Measurements from ENCODE around the gene TMUB1.

TMUB1 gene

GRCh38 chr7:151091003-151091402 lies 7.7 kb upstream of the TMUB1 start:
- no peak overlapping the region for H3K27ac ChIP-seq (ENCODE audit: low read depth in 2 of 2, low read length in 2 of 2)

GRCh38 chr7:151089893-151090730 lies 6.8 kb upstream of the TMUB1 start:
- Histone ChIP-seq H3K27ac (ENCODE audit: low read depth in 2 of 2, low read length in 2 of 2) (peak overlapping the region; percentile 71 to 79), H3K9me3 (ENCODE audit: control insufficient read depth in 2 of 2, low read length in 2 of 2) (no peaks in the 10 kb centered on the region), H3K36me3 (ENCODE audit: control insufficient read depth in 2 of 2, insufficient read depth in 2 of 2, low read length in 2 of 2) (no peaks in the 10 kb centered on the region), H3K4me1 (ENCODE audit: control insufficient read depth in 2 of 2, insufficient read depth in 2 of 2, low read length in 2 of 2) (peaks cover 31 to 33% of the 10 kb centered on the region in 2 donors), H3K4me3 (ENCODE audit: low read length in 2 of 2) (no peak overlapping the region), H3K27me3 (ENCODE audit: control insufficient read depth in 2 of 2, insufficient read depth in 2 of 2, low read length in 2 of 2) (no peaks in the 10 kb centered on the region), H3K9ac (ENCODE audit: low read depth in 1 of 2, low read length in 2 of 2) (peak overlapping the region in 1 of 2 donors; percentile 34)

More at GRCh38 chr7:151091003-151091402, 7.7 kb upstream of the TMUB1 start:
- H3K9me3 ChIP-seq (ENCODE audit: control insufficient read depth in 2 of 2, low read length in 2 of 2), result no peaks in the 10 kb centered on the region
- H3K36me3 ChIP-seq (ENCODE audit: control insufficient read depth in 2 of 2, insufficient read depth in 2 of 2, low read length in 2 of 2), result no peaks in the 10 kb centered on the region
- no peak overlapping the region for H3K9ac ChIP-seq (ENCODE audit: low read depth in 1 of 2, low read length in 2 of 2)
- H3K4me1 ChIP-seq (ENCODE audit: control insufficient read depth in 2 of 2, insufficient read depth in 2 of 2, low read length in 2 of 2), result peaks cover 23 to 30% of the 10 kb centered on the region in 2 donors
- no peak overlapping the region for H3K4me3 ChIP-seq (ENCODE audit: low read length in 2 of 2)
- no peaks in the 10 kb centered on the region for H3K27me3 ChIP-seq (ENCODE audit: control insufficient read depth in 2 of 2, insufficient read depth in 2 of 2, low read length in 2 of 2)

- H3K27ac ChIP-seq (ENCODE audit: low read depth in 2 of 2, low read length in 2 of 2), result peak overlapping the region; percentile 71 to 79
- peak overlapping the region; percentile 73 to 83 for H3K4me3 ChIP-seq (ENCODE audit: low read length in 2 of 2)
These were observed 5.8 kb upstream of the TMUB1 start for GRCh38 chr7:151088856-151089699.

DNA sequence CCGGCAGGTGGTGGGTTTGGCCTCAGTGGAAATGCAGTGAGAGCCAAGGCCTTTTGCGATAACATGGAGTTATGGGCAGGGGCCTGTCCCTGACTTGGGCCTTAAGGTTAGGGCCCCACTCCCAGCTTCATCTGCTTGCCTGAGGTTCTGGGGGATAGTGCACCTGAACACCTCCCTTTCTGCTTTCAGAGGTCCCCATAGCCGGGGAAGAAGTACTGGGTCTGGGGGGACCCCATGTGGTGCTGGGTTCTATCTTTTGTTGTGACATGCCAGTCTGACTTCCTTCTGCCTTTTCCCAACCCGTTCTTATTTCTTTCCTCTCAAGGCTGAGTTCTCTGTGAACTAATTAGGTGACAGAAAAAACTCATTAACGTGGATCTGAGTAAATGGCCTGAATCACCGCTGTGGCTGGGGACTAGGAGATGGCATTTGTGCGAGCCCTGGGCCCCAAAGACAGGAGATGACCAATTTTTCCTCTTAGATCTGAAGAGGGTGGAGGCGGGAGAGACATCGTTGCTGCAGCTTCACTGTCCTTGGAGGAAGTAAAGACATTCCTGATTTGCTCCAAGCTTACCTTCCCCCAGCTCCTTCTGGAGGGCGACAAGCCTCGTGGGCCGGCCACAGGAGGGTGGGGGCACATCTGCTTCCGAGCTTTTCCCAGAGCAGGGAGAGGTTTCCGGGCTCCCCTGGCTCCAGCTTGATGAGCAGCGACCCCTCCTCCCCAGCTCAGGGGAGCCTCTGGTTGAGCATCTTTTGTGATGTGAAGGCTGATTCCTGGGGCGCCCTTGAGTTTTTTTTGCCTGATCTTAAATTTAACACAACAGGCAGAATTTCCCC lies 4.9 kb upstream of the TMUB1 start:
- H3K27me3 ChIP-seq (ENCODE audit: control insufficient read depth in 2 of 2, insufficient read depth in 2 of 2, low read length in 2 of 2), result no peaks in the 10 kb centered on the region
- H3K9me3 ChIP-seq (ENCODE audit: control insufficient read depth in 2 of 2, low read length in 2 of 2), result no peaks in the 10 kb centered on the region
- no peaks in the 10 kb centered on the region for H3K36me3 ChIP-seq (ENCODE audit: control insufficient read depth in 2 of 2, insufficient read depth in 2 of 2, low read length in 2 of 2)
- H3K27ac ChIP-seq (ENCODE audit: low read depth in 2 of 2, low read length in 2 of 2), result peak overlapping the region; percentile 71 to 79
- peaks cover 36 to 38% of the 10 kb centered on the region in 2 donors for H3K4me1 ChIP-seq (ENCODE audit: control insufficient read depth in 2 of 2, insufficient read depth in 2 of 2, low read length in 2 of 2)
- H3K4me3 ChIP-seq (ENCODE audit: low read length in 2 of 2), result peak overlapping the region; percentile 73 to 83
- H3K9ac ChIP-seq (ENCODE audit: low read depth in 1 of 2, low read length in 2 of 2), result peak overlapping the region; percentile 65 to 79

More at GRCh38 chr7:151088856-151089699, 5.8 kb upstream of the TMUB1 start:
- no peaks in the 10 kb centered on the region for H3K9me3 ChIP-seq (ENCODE audit: control insufficient read depth in 2 of 2, low read length in 2 of 2)
- H3K9ac ChIP-seq (ENCODE audit: low read depth in 1 of 2, low read length in 2 of 2), result peak overlapping the region; percentile 34 to 46
- no peaks in the 10 kb centered on the region for H3K27me3 ChIP-seq (ENCODE audit: control insufficient read depth in 2 of 2, insufficient read depth in 2 of 2, low read length in 2 of 2)
- H3K4me1 ChIP-seq (ENCODE audit: control insufficient read depth in 2 of 2, insufficient read depth in 2 of 2, low read length in 2 of 2), result peaks cover 31 to 33% of the 10 kb centered on the region in 2 donors
- H3K36me3 ChIP-seq (ENCODE audit: control insufficient read depth in 2 of 2, insufficient read depth in 2 of 2, low read length in 2 of 2), result no peaks in the 10 kb centered on the region

- H3K9me3 ChIP-seq (ENCODE audit: control insufficient read depth in 2 of 2, low read length in 2 of 2), result no peaks in the 10 kb centered on the region
- H3K27ac ChIP-seq (ENCODE audit: low read depth in 2 of 2, low read length in 2 of 2), result peak overlapping the region; percentile 71 to 79
- H3K9ac ChIP-seq (ENCODE audit: low read depth in 1 of 2, low read length in 2 of 2), result peak overlapping the region; percentile 65 to 79
- H3K4me3 ChIP-seq (ENCODE audit: low read length in 2 of 2), result peak overlapping the region; percentile 73 to 83
- no peaks in the 10 kb centered on the region for H3K36me3 ChIP-seq (ENCODE audit: control insufficient read depth in 2 of 2, insufficient read depth in 2 of 2, low read length in 2 of 2)
- peaks cover 39 to 42% of the 10 kb centered on the region in 2 donors for H3K4me1 ChIP-seq (ENCODE audit: control insufficient read depth in 2 of 2, insufficient read depth in 2 of 2, low read length in 2 of 2)
- no peaks in the 10 kb centered on the region for H3K27me3 ChIP-seq (ENCODE audit: control insufficient read depth in 2 of 2, insufficient read depth in 2 of 2, low read length in 2 of 2)
These were observed 4.1 kb upstream of the TMUB1 start for GRCh38 chr7:151087245-151088018.

DNA sequence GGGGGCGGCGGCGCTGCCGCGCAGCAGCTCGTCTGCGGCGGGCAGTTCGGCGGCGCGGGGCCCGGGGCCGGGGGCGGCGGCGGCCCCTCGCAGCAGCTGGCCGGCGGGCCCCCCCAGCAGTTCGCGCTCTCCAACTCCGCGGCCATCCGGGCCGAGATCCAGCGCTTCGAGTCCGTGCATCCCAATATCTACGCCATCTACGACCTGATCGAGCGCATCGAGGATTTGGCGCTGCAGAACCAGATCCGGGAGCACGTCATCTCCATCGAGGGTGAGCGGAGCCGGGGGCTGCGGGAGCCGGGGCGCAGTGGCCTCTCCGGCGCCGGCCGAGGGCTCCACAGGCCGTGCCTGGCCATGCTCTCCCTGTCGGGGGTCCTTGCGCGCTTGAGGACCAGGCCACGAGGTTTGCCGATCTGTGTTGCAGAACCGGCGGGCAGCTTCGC lies 3.5 kb upstream of the TMUB1 start:
- no peaks in the 10 kb centered on the region for H3K9me3 ChIP-seq (ENCODE audit: control insufficient read depth in 2 of 2, low read length in 2 of 2)
- no peaks in the 10 kb centered on the region for H3K36me3 ChIP-seq (ENCODE audit: control insufficient read depth in 2 of 2, insufficient read depth in 2 of 2, low read length in 2 of 2)
- peak overlapping the region; percentile 71 to 79 for H3K27ac ChIP-seq (ENCODE audit: low read depth in 2 of 2, low read length in 2 of 2)
- H3K27me3 ChIP-seq (ENCODE audit: control insufficient read depth in 2 of 2, insufficient read depth in 2 of 2, low read length in 2 of 2), result no peaks in the 10 kb centered on the region
- peak overlapping the region; percentile 73 to 83 for H3K4me3 ChIP-seq (ENCODE audit: low read length in 2 of 2)
- peak overlapping the region; percentile 65 to 79 for H3K9ac ChIP-seq (ENCODE audit: low read depth in 1 of 2, low read length in 2 of 2)
- H3K4me1 ChIP-seq (ENCODE audit: control insufficient read depth in 2 of 2, insufficient read depth in 2 of 2, low read length in 2 of 2), result peaks cover 45 to 46% of the 10 kb centered on the region in 2 donors

- peak within 1 kb of the TSS; percentile 65 to 79 for H3K9ac ChIP-seq (ENCODE audit: low read depth in 1 of 2, low read length in 2 of 2)
- no peaks in the 10 kb centered on the region for H3K27me3 ChIP-seq (ENCODE audit: control insufficient read depth in 2 of 2, insufficient read depth in 2 of 2, low read length in 2 of 2)
- no peaks in the 10 kb centered on the region for H3K36me3 ChIP-seq (ENCODE audit: control insufficient read depth in 2 of 2, insufficient read depth in 2 of 2, low read length in 2 of 2)
- peak within 1 kb of the TSS; percentile 71 to 89 for H3K27ac ChIP-seq (ENCODE audit: low read depth in 2 of 2, low read length in 2 of 2)
- peaks cover 46 to 52% of the 10 kb centered on the region in 2 donors for H3K4me1 ChIP-seq (ENCODE audit: control insufficient read depth in 2 of 2, insufficient read depth in 2 of 2, low read length in 2 of 2)
- peak within 1 kb of the TSS; percentile 73 to 83 for H3K4me3 ChIP-seq (ENCODE audit: low read length in 2 of 2)
- no peaks in the 10 kb centered on the region for H3K9me3 ChIP-seq (ENCODE audit: control insufficient read depth in 2 of 2, low read length in 2 of 2)
These were observed 2.7 kb upstream of the TMUB1 start, which contains the start of gene AGAP3 for GRCh38 chr7:151085691-151086620. Gene AGAP3 (plus strand): TSS chr7:151086475. CDS start chr7:151086742, 267 bp downstream.

- H3K9me3 ChIP-seq (ENCODE audit: control insufficient read depth in 2 of 2, low read length in 2 of 2), result no peaks in the 10 kb centered on the region
- no peaks in the 10 kb centered on the region for H3K27me3 ChIP-seq (ENCODE audit: control insufficient read depth in 2 of 2, insufficient read depth in 2 of 2, low read length in 2 of 2)
- peaks cover 48 to 52% of the 10 kb centered on the region in 2 donors for H3K4me1 ChIP-seq (ENCODE audit: control insufficient read depth in 2 of 2, insufficient read depth in 2 of 2, low read length in 2 of 2)
- peak overlapping the region in 1 of 2 donors; percentile 74 for H3K4me3 ChIP-seq (ENCODE audit: low read length in 2 of 2)
- peak overlapping the region in 1 of 2 donors; percentile 89 for H3K27ac ChIP-seq (ENCODE audit: low read depth in 2 of 2, low read length in 2 of 2)
- H3K9ac ChIP-seq (ENCODE audit: low read depth in 1 of 2, low read length in 2 of 2), result peak overlapping the region in 1 of 2 donors; percentile 8
- no peaks in the 10 kb centered on the region for H3K36me3 ChIP-seq (ENCODE audit: control insufficient read depth in 2 of 2, insufficient read depth in 2 of 2, low read length in 2 of 2)
These were observed 2.0 kb upstream of the TMUB1 start for GRCh38 chr7:151085329-151085690.

All from mucosa of rectum (tissue), 2 donors.